IPS DF 6.9 (cell line): ENCODE data around the gene PLCG1.

Experiments used
- DNase-seq: peaks from one replicate; pipeline ENCODE4 v3.0.0-alpha.2; 2013; ENCODE audit warnings: low read depth, low spot score
- H3K27ac ChIP-seq: one replicate; pipeline ENCODE4 v1.5.1; 2013; ENCODE audit warnings: low read length, control low read depth
- H3K27me3 ChIP-seq: 2 replicates; pipeline ENCODE4 v1.6.1; 2013; ENCODE audit warnings: mild to moderate bottlenecking, low read length; ENCODE audit not compliant: control insufficient read depth, insufficient read depth
- H3K36me3 ChIP-seq: 2 replicates; pipeline ENCODE4 v1.6.1; 2013; ENCODE audit warnings: low read length; ENCODE audit not compliant: control insufficient read depth, insufficient read depth
- H3K4me1 ChIP-seq: 2 replicates; pipeline ENCODE4 v1.6.1; 2013; ENCODE audit warnings: low read length; ENCODE audit not compliant: control insufficient read depth, insufficient read depth
- H3K4me3 ChIP-seq: 2 replicates; pipeline ENCODE4 v1.5.1; 2013; ENCODE audit warnings: mild to moderate bottlenecking, low read length
- H3K9me3 ChIP-seq: 2 replicates; pipeline ENCODE4 v1.6.1; 2013; ENCODE audit warnings: low read length, inconsistent platforms; ENCODE audit not compliant: control insufficient read depth, insufficient read depth
- WGBS: extraction: QIAGEN DNeasy Blood & Tissue Kit; methylation state at CpG from one replicate; pipeline ENCODE4 v1.1.7; 2013; ENCODE audit warnings: mixed read lengths, missing lambda C conversion rate; ENCODE audit not compliant: insufficient read length, insufficient coverage; 5-methylcytosine and 5-hydroxymethylcytosine counted together

PLCG1 gene

DNA sequence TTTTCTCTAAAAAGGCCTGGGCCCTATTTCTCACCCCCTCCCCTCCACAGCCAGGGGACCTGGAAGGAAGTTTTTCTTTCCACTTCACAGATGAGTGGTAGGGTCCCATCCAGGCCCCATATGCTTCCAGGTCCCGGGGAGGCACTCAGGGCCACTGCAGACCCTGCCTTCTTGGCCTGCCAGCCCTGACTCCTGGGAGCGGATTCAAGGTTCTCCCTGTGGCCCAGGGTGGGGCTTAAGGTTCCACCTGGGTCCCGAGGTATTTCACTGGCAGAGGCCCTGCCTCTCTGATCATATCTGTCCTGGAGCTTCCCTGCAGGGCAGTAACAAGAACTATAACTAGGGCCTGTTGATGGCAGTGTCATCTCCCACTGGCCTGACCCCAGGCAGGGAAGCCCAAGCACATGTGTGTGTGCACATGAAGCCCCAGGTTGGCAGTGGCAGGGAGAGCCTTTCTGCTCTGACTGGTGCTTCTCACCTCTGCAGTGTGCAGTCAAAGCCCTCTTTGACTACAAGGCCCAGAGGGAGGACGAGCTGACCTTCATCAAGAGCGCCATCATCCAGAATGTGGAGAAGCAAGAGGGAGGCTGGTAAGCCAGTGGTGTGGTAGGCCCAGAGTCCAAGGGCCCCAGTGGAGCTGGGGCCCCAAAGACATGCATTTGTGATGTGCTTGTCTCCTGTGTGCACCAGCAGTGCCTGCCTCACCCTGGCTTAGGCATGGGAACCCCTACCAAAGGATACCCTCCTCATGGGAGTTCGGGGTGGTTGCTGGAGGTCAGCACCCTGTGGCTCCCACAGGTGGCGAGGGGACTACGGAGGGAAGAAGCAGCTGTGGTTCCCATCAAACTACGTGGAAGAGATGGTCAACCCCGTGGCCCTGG, 31.2 kb downstream of the PLCG1 start:
- Histone ChIP-seq H3K4me3 (no peak overlapping the region), H3K27ac (no peak overlapping the region), H3K9me3 (no peaks in the 10 kb centered on the region), H3K27me3 (no peaks in the 10 kb centered on the region), H3K36me3 (peaks cover 77% of the 10 kb centered on the region), H3K4me1 (no peaks in the 10 kb centered on the region)
- no CpG with 5 or more reads among the region's 10 CpGs for WGBS
- no peak for DNase-seq

DNA sequence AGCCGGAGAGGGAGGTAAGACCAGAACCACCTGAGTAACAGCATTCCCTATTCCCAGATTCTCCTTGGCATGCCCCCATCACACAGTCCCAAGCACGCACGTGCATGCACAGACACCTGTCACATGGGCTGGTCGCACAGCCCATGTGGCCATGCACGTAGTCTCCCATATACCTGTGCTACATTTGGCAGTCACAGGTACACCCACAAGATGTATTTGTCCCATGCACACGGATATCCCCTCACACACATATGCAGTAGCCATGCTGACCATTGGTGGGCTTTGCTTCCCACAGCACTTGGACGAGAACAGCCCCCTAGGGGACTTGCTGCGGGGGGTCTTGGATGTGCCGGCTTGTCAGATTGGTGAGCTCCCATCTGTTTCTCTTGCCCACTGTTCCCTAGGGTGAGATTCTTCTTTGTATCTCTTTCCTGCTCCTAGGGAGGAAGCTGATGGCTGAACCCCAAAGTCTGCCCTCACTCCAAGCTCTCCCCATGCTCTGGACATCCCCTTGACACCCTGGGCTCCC, 31.9 kb downstream of the PLCG1 start:
- Histone ChIP-seq H3K4me1 (no peaks in the 10 kb centered on the region), H3K9me3 (no peaks in the 10 kb centered on the region), H3K36me3 (peaks cover 78% of the 10 kb centered on the region), H3K27ac (no peak overlapping the region), H3K27me3 (no peaks in the 10 kb centered on the region), H3K4me3 (no peak overlapping the region)
- DNase-seq, result no peak
- no CpG with 5 or more reads among the region's 9 CpGs for WGBS

DNA sequence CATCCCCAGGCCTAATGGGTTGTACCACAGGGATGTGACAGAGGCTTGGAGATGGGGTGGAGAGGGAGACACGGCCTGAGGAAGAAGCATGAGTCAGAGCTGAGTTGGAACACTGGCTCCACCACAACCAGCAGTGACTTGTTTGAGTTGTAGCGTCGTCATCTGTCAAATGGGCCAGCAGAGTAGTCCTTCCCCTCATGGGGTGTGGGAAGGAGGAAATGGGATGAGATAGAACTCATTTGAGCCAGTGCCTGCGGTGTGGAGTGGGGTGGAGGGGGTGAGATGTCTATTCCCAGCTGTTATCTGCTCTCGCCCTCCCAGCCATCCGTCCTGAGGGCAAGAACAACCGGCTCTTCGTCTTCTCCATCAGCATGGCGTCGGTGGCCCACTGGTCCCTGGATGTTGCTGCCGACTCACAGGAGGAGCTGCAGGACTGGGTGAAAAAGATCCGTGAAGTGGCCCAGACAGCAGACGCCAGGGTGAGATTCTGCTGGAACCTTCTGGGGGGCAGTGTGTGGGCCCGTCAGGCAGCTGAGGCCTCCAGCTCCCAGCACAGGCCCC, 32.5 kb downstream of the PLCG1 start:
- Histone ChIP-seq H3K27me3 (no peaks in the 10 kb centered on the region; the same call in 1 of the 2 replicates), H3K27ac (no peak overlapping the region), H3K36me3 (peaks cover 78% of the 10 kb centered on the region), H3K9me3 (no peaks in the 10 kb centered on the region), H3K4me1 (no peaks in the 10 kb centered on the region), H3K4me3 (no peak overlapping the region)
- no peak for DNase-seq
- no CpG with 5 or more reads among the region's 14 CpGs for WGBS

DNA sequence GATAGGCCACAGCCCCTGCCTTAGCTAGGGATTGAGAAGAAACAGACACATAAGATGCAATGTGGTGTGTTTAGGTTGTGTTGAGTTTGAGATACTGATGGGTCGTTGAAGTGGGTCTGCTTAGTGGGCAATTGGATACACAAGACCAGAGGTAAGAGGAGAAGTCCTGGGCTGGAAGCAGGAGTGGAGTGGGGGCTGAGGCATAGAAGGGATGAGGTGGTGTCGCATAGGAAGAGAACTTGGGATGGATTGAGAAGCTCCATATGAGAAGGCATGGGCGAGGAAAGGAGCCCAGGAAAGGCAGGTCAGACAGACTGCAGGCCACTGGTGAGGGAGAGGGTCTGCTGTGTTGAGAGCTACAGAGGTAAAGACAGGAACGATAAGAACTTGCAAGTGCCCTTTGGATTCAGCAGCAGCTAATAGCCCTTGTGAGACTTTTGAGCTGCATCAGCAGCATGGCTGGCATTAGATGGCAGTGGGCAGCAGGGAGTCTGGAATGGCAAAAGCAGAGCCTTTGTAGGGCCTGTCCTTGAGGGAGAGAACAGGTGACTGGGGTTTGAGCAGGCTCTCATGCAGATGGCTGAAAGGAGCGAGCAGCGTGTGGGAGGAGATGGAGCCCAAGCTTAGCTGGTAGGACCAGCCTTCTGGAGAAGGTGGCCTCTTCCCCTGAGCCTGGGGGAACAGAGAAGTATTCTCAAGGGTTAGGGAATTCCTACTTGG, 33.2 kb downstream of the PLCG1 start:
- WGBS, result 100% methylated on average over 1 of the region's 6 CpGs
- no peak for DNase-seq
- Histone ChIP-seq H3K36me3 (peaks cover 75% of the 10 kb centered on the region), H3K4me3 (no peak overlapping the region), H3K9me3 (no peaks in the 10 kb centered on the region), H3K27ac (no peak overlapping the region), H3K4me1 (no peaks in the 10 kb centered on the region), H3K27me3 (no peaks in the 10 kb centered on the region; the same call in 1 of the 2 replicates)

DNA sequence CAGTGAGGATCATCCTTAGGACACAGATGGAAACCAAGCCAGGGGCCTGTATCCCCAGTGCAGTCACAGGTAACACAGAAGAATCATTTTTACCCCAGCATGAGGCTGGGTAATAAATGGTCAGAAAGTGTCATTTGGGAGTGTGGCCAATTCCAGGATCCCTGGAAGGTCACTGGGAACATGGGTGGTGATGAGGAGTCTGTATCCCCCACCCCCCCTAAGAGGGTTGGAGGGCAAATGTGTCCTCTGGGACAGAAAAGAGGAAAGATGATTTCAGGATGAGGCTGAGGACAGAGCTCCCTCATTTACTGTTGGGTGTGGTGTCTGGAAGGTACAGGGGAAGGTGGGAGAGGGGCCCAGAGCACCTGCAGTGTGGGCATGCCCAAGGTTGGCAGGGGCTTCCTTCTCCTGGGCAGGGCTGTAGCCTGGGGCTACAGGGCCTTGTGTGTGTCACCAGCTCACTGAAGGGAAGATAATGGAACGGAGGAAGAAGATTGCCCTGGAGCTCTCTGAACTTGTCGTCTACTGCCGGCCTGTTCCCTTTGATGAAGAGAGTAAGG, 34.5 kb downstream of the PLCG1 start:
- Histone ChIP-seq H3K4me3 (no peak overlapping the region), H3K9me3 (no peaks in the 10 kb centered on the region), H3K27ac (no peak overlapping the region), H3K36me3 (peaks cover 70% of the 10 kb centered on the region), H3K27me3 (no peaks in the 10 kb centered on the region; the same call in 1 of the 2 replicates), H3K4me1 (no peaks in the 10 kb centered on the region)
- no peak for DNase-seq
- no CpG with 5 or more reads among the region's 3 CpGs for WGBS

DNA sequence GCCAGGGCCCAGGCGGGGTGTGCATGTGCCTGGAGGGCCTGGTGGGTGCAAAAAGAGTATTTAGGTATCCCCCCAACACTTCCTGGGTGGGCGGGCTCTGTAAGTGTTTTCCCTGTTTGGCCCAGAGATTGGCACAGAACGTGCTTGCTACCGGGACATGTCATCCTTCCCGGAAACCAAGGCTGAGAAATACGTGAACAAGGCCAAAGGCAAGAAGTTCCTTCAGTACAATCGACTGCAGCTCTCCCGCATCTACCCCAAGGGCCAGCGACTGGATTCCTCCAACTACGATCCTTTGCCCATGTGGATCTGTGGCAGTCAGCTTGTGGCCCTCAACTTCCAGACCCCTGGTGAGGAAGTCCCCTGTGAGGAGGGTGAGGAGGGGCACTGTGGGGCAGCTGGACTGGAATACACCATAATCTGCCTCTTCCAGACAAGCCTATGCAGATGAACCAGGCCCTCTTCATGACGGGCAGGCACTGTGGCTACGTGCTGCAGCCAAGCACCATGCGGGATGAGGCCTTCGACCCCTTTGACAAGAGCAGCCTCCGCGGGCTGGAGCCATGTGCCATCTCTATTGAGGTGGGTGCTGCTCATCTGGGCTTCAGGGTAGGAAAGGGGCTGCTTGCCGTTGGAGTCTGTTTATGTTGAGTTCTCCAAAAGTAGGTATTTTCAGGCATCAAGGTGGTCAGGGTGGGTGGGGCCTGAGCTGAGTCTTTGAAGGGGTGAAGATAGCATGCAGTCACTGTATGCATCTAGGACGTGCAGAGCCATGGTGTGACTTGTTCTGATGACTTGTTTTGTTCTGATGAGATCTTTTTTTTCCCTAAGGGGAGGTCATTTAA, 35.2 kb downstream of the PLCG1 start:
- Histone ChIP-seq H3K36me3 (peaks cover 66% of the 10 kb centered on the region), H3K27ac (no peak overlapping the region), H3K4me1 (no peaks in the 10 kb centered on the region), H3K27me3 (no peaks in the 10 kb centered on the region; the same call in 1 of the 2 replicates), H3K4me3 (no peak overlapping the region), H3K9me3 (no peaks in the 10 kb centered on the region)
- no peak for DNase-seq
- no CpG with 5 or more reads among the region's 18 CpGs for WGBS

DNA sequence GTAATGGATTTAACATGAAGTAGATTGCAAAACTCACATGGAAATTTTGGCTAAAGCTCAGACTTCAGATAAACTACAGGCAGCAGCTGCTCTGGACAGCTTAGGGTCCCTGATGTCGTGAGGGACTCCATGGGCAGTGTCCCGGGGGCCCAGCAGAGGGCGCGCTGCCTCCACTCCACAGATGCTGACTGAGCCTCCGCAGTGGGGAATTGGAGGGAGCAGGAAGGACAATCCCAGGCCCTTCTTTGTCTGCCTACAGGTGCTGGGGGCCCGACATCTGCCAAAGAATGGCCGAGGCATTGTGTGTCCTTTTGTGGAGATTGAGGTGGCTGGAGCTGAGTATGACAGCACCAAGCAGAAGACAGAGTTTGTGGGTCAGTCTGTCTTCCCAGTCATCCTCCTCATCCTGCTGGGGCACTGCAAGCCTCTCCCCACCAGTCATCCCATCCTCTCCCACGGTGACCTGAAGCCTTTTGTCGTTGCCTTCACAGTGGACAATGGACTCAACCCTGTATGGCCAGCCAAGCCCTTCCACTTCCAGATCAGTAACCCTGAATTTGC, 35.9 kb downstream of the PLCG1 start:
- DNase-seq, result peak; percentile 39
- no CpG with 5 or more reads among the region's 9 CpGs for WGBS
- Histone ChIP-seq H3K4me3 (no peak overlapping the region), H3K36me3 (peaks cover 61% of the 10 kb centered on the region), H3K27me3 (no peaks in the 10 kb centered on the region; the same call in 1 of the 2 replicates), H3K27ac (no peak overlapping the region), H3K4me1 (no peaks in the 10 kb centered on the region), H3K9me3 (no peaks in the 10 kb centered on the region)

DNA sequence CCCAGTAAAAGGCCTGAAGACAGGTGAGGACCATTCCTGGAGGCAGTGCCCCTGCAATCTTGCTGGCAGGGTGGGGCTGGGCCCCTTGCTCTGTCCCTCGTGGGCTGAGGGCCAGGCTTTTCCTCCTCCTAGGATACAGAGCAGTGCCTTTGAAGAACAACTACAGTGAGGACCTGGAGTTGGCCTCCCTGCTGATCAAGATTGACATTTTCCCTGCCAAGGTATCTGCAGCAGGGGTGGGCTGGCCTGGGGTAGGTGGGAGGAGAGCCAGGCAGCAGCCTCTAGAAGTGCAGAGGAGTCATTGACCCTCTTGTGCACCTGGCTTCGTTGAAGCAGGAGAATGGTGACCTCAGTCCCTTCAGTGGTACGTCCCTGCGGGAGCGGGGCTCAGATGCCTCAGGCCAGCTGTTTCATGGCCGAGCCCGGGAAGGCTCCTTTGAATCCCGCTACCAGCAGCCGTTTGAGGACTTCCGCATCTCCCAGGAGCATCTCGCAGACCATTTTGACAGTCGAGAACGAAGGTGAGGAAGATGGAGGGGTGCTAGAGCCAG, 36.5 kb downstream of the PLCG1 start:
- H3K4me1 ChIP-seq, result no peaks in the 10 kb centered on the region
- peaks cover 55% of the 10 kb centered on the region for H3K36me3 ChIP-seq
- H3K4me3 ChIP-seq, result no peak overlapping the region
- no peaks in the 10 kb centered on the region; the same call in 1 of the 2 replicates for H3K27me3 ChIP-seq
- no peak for DNase-seq
- H3K9me3 ChIP-seq, result no peaks in the 10 kb centered on the region
- H3K27ac ChIP-seq, result no peak overlapping the region
- WGBS, result no CpG with 5 or more reads among the region's 13 CpGs

DNA sequence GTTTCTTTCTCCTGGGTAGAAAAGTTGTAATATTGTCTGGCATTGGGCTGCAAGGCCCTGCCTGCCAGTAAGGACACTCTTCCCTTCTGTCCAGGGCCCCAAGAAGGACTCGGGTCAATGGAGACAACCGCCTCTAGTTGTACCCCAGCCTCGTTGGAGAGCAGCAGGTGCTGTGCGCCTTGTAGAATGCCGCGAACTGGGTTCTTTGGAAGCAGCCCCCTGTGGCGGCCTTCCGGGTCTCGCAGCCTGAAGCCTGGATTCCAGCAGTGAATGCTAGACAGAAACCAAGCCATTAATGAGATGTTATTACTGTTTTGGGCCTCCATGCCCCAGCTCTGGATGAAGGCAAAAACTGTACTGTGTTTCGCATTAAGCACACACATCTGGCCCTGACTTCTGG, 37.0 kb downstream of the PLCG1 start:
- no peak for DNase-seq
- WGBS, result no CpG with 5 or more reads among the region's 10 CpGs
- no peaks in the 10 kb centered on the region; the same call in 1 of the 2 replicates for H3K27me3 ChIP-seq
- peaks cover 50% of the 10 kb centered on the region for H3K36me3 ChIP-seq
- no peaks in the 10 kb centered on the region for H3K9me3 ChIP-seq
- H3K4me3 ChIP-seq, result no peak overlapping the region
- no peak overlapping the region for H3K27ac ChIP-seq
- no peaks in the 10 kb centered on the region for H3K4me1 ChIP-seq
